Smooth muscle cell (in vitro differentiated cells): ENCODE results near the gene KLHDC3. TPM values are rescaled to one million over a fixed set of nuclear protein-coding genes. Genes with fewer than 3 reads are reported as not detected.

Experiments used
- DNase-seq: peaks from one replicate; lab custom pipeline; 2025; ENCODE audit not compliant: unreplicated experiment; lab: John Stamatoyannopoulos, UW
- H2AFZ ChIP-seq: fragments of 200-600 bp; sonication (generic); 2 replicates; pipeline ENCODE4 v1.6.0; 2016; ENCODE audit warnings: antibody characterized with exemption, low read depth, mild to moderate bottlenecking
- H3F3A ChIP-seq: fragments of 200-600 bp; sonication (generic); 2 replicates; pipeline ENCODE4 v1.6.0; 2017; ENCODE audit warnings: antibody characterized with exemption, low read depth
- H3K27ac ChIP-seq: fragments of 200-600 bp; sonication (generic); 2 replicates; pipeline ENCODE4 v1.5.1; 2016; ENCODE audit warnings: low read depth, mild to moderate bottlenecking
- H3K27me3 ChIP-seq: fragments of 200-600 bp; sonication (generic); 2 replicates; pipeline ENCODE4 v1.6.1; 2016; ENCODE audit warnings: low read depth, mild to moderate bottlenecking
- H3K36me3 ChIP-seq: fragments of 200-600 bp; sonication (generic); 2 replicates; pipeline ENCODE4 v1.5.1; 2016; ENCODE audit warnings: low read depth
- H3K4me1 ChIP-seq: fragments of 200-600 bp; sonication (generic); 2 replicates; pipeline ENCODE4 v1.5.1; 2016; ENCODE audit warnings: low read depth
- H3K4me2 ChIP-seq: fragments of 200-600 bp; sonication (generic); 2 replicates; pipeline ENCODE4 v1.6.0; 2016; ENCODE audit warnings: mild to moderate bottlenecking
- H3K4me3 ChIP-seq: fragments of 200-600 bp; sonication (generic); 2 replicates; pipeline ENCODE4 v1.5.1; 2016; ENCODE audit warnings: mild to moderate bottlenecking
- H3K79me2 ChIP-seq: fragments of 200-600 bp; sonication (generic); 2 replicates; pipeline ENCODE4 v1.6.0; 2016; ENCODE audit warnings: low read depth, mild to moderate bottlenecking
- H3K9ac ChIP-seq: fragments of 200-600 bp; sonication (generic); 2 replicates; pipeline ENCODE4 v1.6.0; 2016; ENCODE audit warnings: low read depth
- H3K9me3 ChIP-seq: fragments of 200-600 bp; sonication (generic); replicated peaks from 2 replicates; pipeline ENCODE4 v1.5.1; 2016; ENCODE audit warnings: low read depth
- H4K20me1 ChIP-seq: fragments of 200-600 bp; sonication (generic); 2 replicates; pipeline ENCODE4 v1.6.0; 2016; ENCODE audit warnings: low read depth
- CTCF ChIP-seq: fragments of 200-600 bp; sonication (generic); IDR thresholded peaks from 2 replicates; pipeline ENCODE4 v1.5.1; 2017; ENCODE audit warnings: borderline replicate concordance, mild to moderate bottlenecking, antibody characterized with exemption; ENCODE audit not compliant: insufficient read depth, poor library complexity, severe bottlenecking
- WGBS: methylation state at CpG from one replicate; pipeline ENCODE4 v1.1.7; 2016; ENCODE audit warnings: low lambda C conversion rate; 5-methylcytosine and 5-hydroxymethylcytosine counted together
- polyA plus RNA-seq: library from polyadenylated mRNA; unstranded; fragments of >200 nt; fragmentation: Nextera tagmentation; extraction: Ambion mirVana; gene quantifications from 2 replicates; pipeline ENCODE4 v1.2.1, GENCODE V29; 2016
- total RNA-seq: library from RNA; depleted of rRNA; stranded (reverse); fragments of >200 nt; gene quantifications from 2 replicates; pipeline ENCODE4 v1.2.3, GENCODE V29; 2014

KLHDC3 gene
- total and polyA plus RNA-seq, 2 experiments from 2014 or later = 51.5 to 113 TPM

- Histone ChIP-seq H3K4me1 (no peaks in the 10 kb centered on the region), H3K27me3 (no peaks in the 10 kb centered on the region), H3K27ac (peak overlapping the region; percentile 17), H3K9me3 (no peaks in the 10 kb centered on the region), H3K36me3 (peaks cover 3% of the 10 kb centered on the region), H2AFZ (no peak overlapping the region), H3F3A (peaks cover 44% of the 10 kb centered on the region), H3K9ac (no peak overlapping the region), H3K79me2 (peaks cover 6% of the 10 kb centered on the region), H3K4me2 (no peak overlapping the region), H4K20me1 (peaks cover 75% of the 10 kb centered on the region), H3K4me3 (no peak overlapping the region)
- no peak for TF ChIP-seq CTCF
- DNase-seq = no peak
- 99% methylated on average over 9 of the region's 9 CpGs for WGBS
Measured at GRCh38 chr6:43029120-43029519, 15.1 kb downstream of the KLHDC3 start.

DNA sequence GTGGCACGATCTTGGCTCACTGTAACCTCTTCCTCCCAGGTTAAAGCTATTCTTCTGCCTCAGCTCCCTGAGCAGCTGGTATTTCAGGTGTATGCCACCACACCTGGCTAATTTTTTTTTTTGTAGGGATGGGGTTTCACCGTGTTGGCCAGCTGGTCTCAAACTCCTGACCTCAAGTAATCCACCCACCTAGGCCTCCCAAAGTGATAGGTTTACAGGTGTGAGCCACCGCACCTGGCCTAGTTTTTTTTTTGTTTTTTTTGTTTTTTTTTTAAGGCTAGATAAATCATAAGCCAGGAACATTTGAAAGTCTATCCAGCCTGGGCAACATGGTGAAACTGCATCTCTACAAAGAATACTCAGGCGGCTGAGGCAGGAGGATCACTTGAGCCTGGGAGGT, 18.3 kb downstream of the KLHDC3 start:
- WGBS = 96% methylated on average over 4 of the region's 4 CpGs
- Histone ChIP-seq H3K9me3 (no peaks in the 10 kb centered on the region), H3K4me1 (no peaks in the 10 kb centered on the region), H3K9ac (no peak overlapping the region), H3K79me2 (no peaks in the 10 kb centered on the region), H3K4me2 (no peak overlapping the region), H3F3A (peaks cover 42% of the 10 kb centered on the region), H3K36me3 (peaks cover 3% of the 10 kb centered on the region), H4K20me1 (peaks cover 59% of the 10 kb centered on the region), H2AFZ (no peak overlapping the region), H3K27ac (no peak overlapping the region), H3K27me3 (no peaks in the 10 kb centered on the region), H3K4me3 (no peak overlapping the region)
- no peak for TF ChIP-seq CTCF
- no peak for DNase-seq

GRCh38 chr6:43033496-43034189, 19.6 kb downstream of the KLHDC3 start:
- H2AFZ ChIP-seq = no peak overlapping the region
- no peak overlapping the region for H3K4me2 ChIP-seq
- no peaks in the 10 kb centered on the region for H3K9me3 ChIP-seq
- no peak for DNase-seq
- H3K27ac ChIP-seq = peak overlapping the region; percentile 3
- H3K9ac ChIP-seq = no peak overlapping the region
- no peaks in the 10 kb centered on the region for H3K79me2 ChIP-seq
- peaks cover 3% of the 10 kb centered on the region for H3K36me3 ChIP-seq
- peaks cover 49% of the 10 kb centered on the region for H4K20me1 ChIP-seq
- no peak overlapping the region for H3K4me3 ChIP-seq
- TF ChIP-seq CTCF = no peak
- H3F3A ChIP-seq = peaks cover 37% of the 10 kb centered on the region
- no peaks in the 10 kb centered on the region for H3K4me1 ChIP-seq
- 59% methylated on average over 2 of the region's 2 CpGs for WGBS
- H3K27me3 ChIP-seq = no peaks in the 10 kb centered on the region

DNA sequence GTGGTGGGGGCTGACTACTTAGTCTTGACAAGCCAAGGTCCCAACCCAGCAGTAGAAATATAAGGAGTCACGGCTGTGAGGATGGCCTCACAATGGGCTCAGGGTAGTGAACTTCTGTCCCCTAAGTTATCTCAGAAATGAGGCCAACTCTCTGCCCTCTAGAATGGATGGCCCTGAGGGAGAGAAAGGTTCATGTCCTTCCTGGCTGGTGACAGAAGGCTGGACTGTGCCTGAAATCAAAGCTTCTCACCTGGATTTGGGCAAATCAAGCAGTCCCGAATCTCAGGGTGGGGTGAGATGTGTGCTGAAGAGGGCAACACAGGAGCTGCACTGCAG, 20.1 kb downstream of the KLHDC3 start:
- Histone ChIP-seq H3K36me3 (peaks cover 2% of the 10 kb centered on the region), H3K9me3 (no peaks in the 10 kb centered on the region), H3K9ac (no peak overlapping the region), H3K4me3 (no peak overlapping the region), H3F3A (peaks cover 33% of the 10 kb centered on the region), H3K4me1 (no peaks in the 10 kb centered on the region), H3K4me2 (no peak overlapping the region), H3K27me3 (no peaks in the 10 kb centered on the region), H4K20me1 (peaks cover 44% of the 10 kb centered on the region), H3K27ac (no peak overlapping the region), H3K79me2 (no peaks in the 10 kb centered on the region), H2AFZ (no peak overlapping the region)
- TF ChIP-seq CTCF = no peak
- 92% methylated on average over 2 of the region's 2 CpGs for WGBS
- DNase-seq = no peak
